Smooth muscle cell (in vitro differentiated cells): ENCODE data around the gene RASAL2. TPM values are rescaled to one million over a fixed set of nuclear protein-coding genes. Genes with fewer than 3 reads are reported as not detected.

Source experiments
- DNase-seq: peaks from one replicate; lab custom pipeline; 2025; ENCODE audit not compliant: unreplicated experiment; lab: John Stamatoyannopoulos, UW
- H2AFZ ChIP-seq: fragments of 200-600 bp; sonication (generic); 2 replicates; pipeline ENCODE4 v1.6.0; 2016; ENCODE audit warnings: antibody characterized with exemption, low read depth, mild to moderate bottlenecking
- H3F3A ChIP-seq: fragments of 200-600 bp; sonication (generic); 2 replicates; pipeline ENCODE4 v1.6.0; 2017; ENCODE audit warnings: antibody characterized with exemption, low read depth
- H3K27ac ChIP-seq: fragments of 200-600 bp; sonication (generic); 2 replicates; pipeline ENCODE4 v1.5.1; 2016; ENCODE audit warnings: low read depth, mild to moderate bottlenecking
- H3K27me3 ChIP-seq: fragments of 200-600 bp; sonication (generic); 2 replicates; pipeline ENCODE4 v1.6.1; 2016; ENCODE audit warnings: low read depth, mild to moderate bottlenecking
- H3K36me3 ChIP-seq: fragments of 200-600 bp; sonication (generic); 2 replicates; pipeline ENCODE4 v1.5.1; 2016; ENCODE audit warnings: low read depth
- H3K4me1 ChIP-seq: fragments of 200-600 bp; sonication (generic); 2 replicates; pipeline ENCODE4 v1.5.1; 2016; ENCODE audit warnings: low read depth
- H3K4me2 ChIP-seq: fragments of 200-600 bp; sonication (generic); 2 replicates; pipeline ENCODE4 v1.6.0; 2016; ENCODE audit warnings: mild to moderate bottlenecking
- H3K4me3 ChIP-seq: fragments of 200-600 bp; sonication (generic); 2 replicates; pipeline ENCODE4 v1.5.1; 2016; ENCODE audit warnings: mild to moderate bottlenecking
- H3K79me2 ChIP-seq: fragments of 200-600 bp; sonication (generic); 2 replicates; pipeline ENCODE4 v1.6.0; 2016; ENCODE audit warnings: low read depth, mild to moderate bottlenecking
- H3K9ac ChIP-seq: fragments of 200-600 bp; sonication (generic); 2 replicates; pipeline ENCODE4 v1.6.0; 2016; ENCODE audit warnings: low read depth
- H3K9me3 ChIP-seq: fragments of 200-600 bp; sonication (generic); replicated peaks from 2 replicates; pipeline ENCODE4 v1.5.1; 2016; ENCODE audit warnings: low read depth
- H4K20me1 ChIP-seq: fragments of 200-600 bp; sonication (generic); 2 replicates; pipeline ENCODE4 v1.6.0; 2016; ENCODE audit warnings: low read depth
- CTCF ChIP-seq: fragments of 200-600 bp; sonication (generic); IDR thresholded peaks from 2 replicates; pipeline ENCODE4 v1.5.1; 2017; ENCODE audit warnings: borderline replicate concordance, mild to moderate bottlenecking, antibody characterized with exemption; ENCODE audit not compliant: insufficient read depth, poor library complexity, severe bottlenecking
- WGBS: methylation state at CpG from one replicate; pipeline ENCODE4 v1.1.7; 2016; ENCODE audit warnings: low lambda C conversion rate; 5-methylcytosine and 5-hydroxymethylcytosine counted together
- polyA plus RNA-seq: library from polyadenylated mRNA; unstranded; fragments of >200 nt; fragmentation: Nextera tagmentation; extraction: Ambion mirVana; gene quantifications from 2 replicates; pipeline ENCODE4 v1.2.1, GENCODE V29; 2016
- total RNA-seq: library from RNA; depleted of rRNA; stranded (reverse); fragments of >200 nt; gene quantifications from 2 replicates; pipeline ENCODE4 v1.2.3, GENCODE V29; 2014

The RASAL2 gene
- total and polyA plus RNA-seq, 2 experiments from 2014 or later = 4.3 to 17.6 TPM

GRCh38 chr1:178134061-178134460, 40.2 kb downstream of the RASAL2 start:
- Histone ChIP-seq H3K27ac (no peak overlapping the region), H3K4me1 (no peaks in the 10 kb centered on the region), H3F3A (no peaks in the 10 kb centered on the region), H3K27me3 (no peaks in the 10 kb centered on the region), H3K36me3 (no peaks in the 10 kb centered on the region), H2AFZ (no peak overlapping the region), H3K9ac (no peak overlapping the region), H3K79me2 (peaks cover 24% of the 10 kb centered on the region), H4K20me1 (peaks cover 31% of the 10 kb centered on the region), H3K4me3 (no peak overlapping the region), H3K4me2 (no peak overlapping the region), H3K9me3 (no peaks in the 10 kb centered on the region)
- TF ChIP-seq CTCF = no peak
- DNase-seq = no peak
- WGBS = 84% methylated on average over 2 of the region's 2 CpGs

- no peaks in the 10 kb centered on the region for H3F3A ChIP-seq
- 54% methylated on average over 2 of the region's 2 CpGs for WGBS
- no peaks in the 10 kb centered on the region for H3K36me3 ChIP-seq
- H3K4me2 ChIP-seq = no peak overlapping the region
- peaks cover 11% of the 10 kb centered on the region for H3K79me2 ChIP-seq
- H3K4me1 ChIP-seq = no peaks in the 10 kb centered on the region
- no peaks in the 10 kb centered on the region for H3K9me3 ChIP-seq
- H3K4me3 ChIP-seq = no peak overlapping the region
- TF ChIP-seq CTCF = no peak
- peaks cover 29% of the 10 kb centered on the region for H4K20me1 ChIP-seq
- no peak for DNase-seq
- H2AFZ ChIP-seq = no peak overlapping the region
- no peak overlapping the region for H3K9ac ChIP-seq
- H3K27me3 ChIP-seq = no peaks in the 10 kb centered on the region
- no peak overlapping the region for H3K27ac ChIP-seq
Measured at GRCh38 chr1:178137238-178137637, 43.3 kb downstream of the RASAL2 start.

- H3K27me3 ChIP-seq = no peaks in the 10 kb centered on the region
- no peak overlapping the region for H2AFZ ChIP-seq
- H4K20me1 ChIP-seq = peaks cover 56% of the 10 kb centered on the region
- no peak overlapping the region for H3K27ac ChIP-seq
- no peaks in the 10 kb centered on the region for H3K9me3 ChIP-seq
- no peaks in the 10 kb centered on the region for H3F3A ChIP-seq
- no peak overlapping the region for H3K4me3 ChIP-seq
- TF ChIP-seq CTCF = no peak
- 85% methylated on average over 4 of the region's 4 CpGs for WGBS
- H3K4me2 ChIP-seq = no peak overlapping the region
- no peaks in the 10 kb centered on the region for H3K36me3 ChIP-seq
- H3K79me2 ChIP-seq = peaks cover 32% of the 10 kb centered on the region
- H3K9ac ChIP-seq = no peak overlapping the region
- no peaks in the 10 kb centered on the region for H3K4me1 ChIP-seq
- DNase-seq = no peak
Measured at GRCh38 chr1:178142806-178143205, 48.9 kb downstream of the RASAL2 start.
